H9 (cell line): ENCODE measurements around the gene CCS. TPM values are rescaled to one million over a fixed set of nuclear protein-coding genes. Genes with fewer than 3 reads are reported as not detected.

ENCODE experiments used
- DNase-seq: peaks from one replicate; pipeline ENCODE4 v3.0.0-alpha.2; 2017
- H2AFZ ChIP-seq: one replicate; pipeline ENCODE4 v1.6.1; 2013; ENCODE audit warnings: mild to moderate bottlenecking, low read length, control low read depth, moderate library complexity
- H2AK5ac ChIP-seq: 2 replicates; pipeline ENCODE4 v1.6.1; 2013; ENCODE audit warnings: low read length, control low read depth, mixed read lengths; ENCODE audit not compliant: insufficient read length
- H2BK120ac ChIP-seq: one replicate; pipeline ENCODE4 v1.6.1; 2013; ENCODE audit warnings: low read depth, mild to moderate bottlenecking, low read length, control low read depth, inconsistent platforms; ENCODE audit not compliant: poor library complexity, severe bottlenecking
- H2BK12ac ChIP-seq: 2 replicates; pipeline ENCODE4 v1.6.1; 2013; ENCODE audit warnings: low read length, control low read depth, mixed read lengths, low read depth; ENCODE audit not compliant: insufficient read length
- H2BK15ac ChIP-seq: 2 replicates; pipeline ENCODE4 v1.6.1; 2013; ENCODE audit warnings: low read depth, low read length, control low read depth
- H2BK20ac ChIP-seq: one replicate; pipeline ENCODE4 v1.6.1; 2013; ENCODE audit warnings: low read depth, mild to moderate bottlenecking, low read length, control low read depth, inconsistent platforms; ENCODE audit not compliant: poor library complexity, severe bottlenecking
- H2BK5ac ChIP-seq: 2 replicates; pipeline ENCODE4 v1.6.1; 2013; ENCODE audit warnings: low read length, control low read depth, mixed read lengths; ENCODE audit not compliant: insufficient read length
- H3K14ac ChIP-seq: 2 replicates; pipeline ENCODE4 v1.6.1; 2013; ENCODE audit warnings: low read length, control low read depth; ENCODE audit not compliant: insufficient read depth
- H3K18ac ChIP-seq: 2 replicates; pipeline ENCODE4 v1.6.1; 2013; ENCODE audit warnings: low read depth, mild to moderate bottlenecking, mixed read lengths, low read length, control low read depth; ENCODE audit not compliant: insufficient read length
- H3K23ac ChIP-seq: 2 replicates; pipeline ENCODE4 v1.6.1; 2013; ENCODE audit warnings: low read length, control low read depth, mixed read lengths, low read depth; ENCODE audit not compliant: insufficient read length
- H3K23me2 ChIP-seq: 2 replicates; pipeline ENCODE4 v1.6.1; 2013; ENCODE audit warnings: low read depth, mild to moderate bottlenecking, mixed read lengths, low read length, control low read depth; ENCODE audit not compliant: insufficient read length, poor library complexity, severe bottlenecking
- H3K27ac ChIP-seq: 2 replicates; pipeline ENCODE4 v1.5.1; 2013; ENCODE audit warnings: low read length, control low read depth, mixed read lengths, low read depth; ENCODE audit not compliant: insufficient read length
- H3K27me3 ChIP-seq: 2 replicates; pipeline ENCODE4 v1.6.1; 2013; ENCODE audit warnings: low read length, control low read depth, inconsistent platforms; ENCODE audit not compliant: insufficient read depth
- H3K4ac ChIP-seq: 2 replicates; pipeline ENCODE4 v1.6.1; 2013; ENCODE audit warnings: low read depth, mild to moderate bottlenecking, control low read depth, inconsistent platforms, low read length, moderate library complexity
- H3K4me1 ChIP-seq: 2 replicates; pipeline ENCODE4 v1.6.1; 2013; ENCODE audit warnings: low read length, control low read depth, inconsistent platforms; ENCODE audit not compliant: insufficient read depth
- H3K4me2 ChIP-seq: 2 replicates; pipeline ENCODE4 v1.6.1; 2013; ENCODE audit warnings: low read length, control low read depth, mixed read lengths; ENCODE audit not compliant: insufficient read length, insufficient read depth
- H3K56ac ChIP-seq: 2 replicates; pipeline ENCODE4 v1.6.1; 2013; ENCODE audit warnings: low read depth, mild to moderate bottlenecking, mixed read lengths, low read length, control low read depth; ENCODE audit not compliant: insufficient read length
- H3K79me1 ChIP-seq: 2 replicates; pipeline ENCODE4 v1.6.1; 2013; ENCODE audit warnings: low read depth, mild to moderate bottlenecking, moderate library complexity, low read length, control low read depth, inconsistent platforms; ENCODE audit not compliant: insufficient read depth, poor library complexity, severe bottlenecking
- H3K79me2 ChIP-seq: 2 replicates; pipeline ENCODE4 v1.6.1; 2013; ENCODE audit warnings: low read length, control low read depth, inconsistent platforms; ENCODE audit not compliant: insufficient read depth
- H3K9ac ChIP-seq: 2 replicates; pipeline ENCODE4 v1.6.1; 2013; ENCODE audit warnings: low read length, control low read depth, mixed read lengths; ENCODE audit not compliant: insufficient read length; ENCODE audit errors: extremely low read depth
- H3K9me3 ChIP-seq: one replicate; pipeline ENCODE4 v1.6.1; 2013; ENCODE audit warnings: low read depth, low read length, inconsistent platforms; ENCODE audit not compliant: control insufficient read depth
- H3T11ph ChIP-seq: one replicate; pipeline ENCODE4 v1.6.1; 2013; ENCODE audit warnings: mild to moderate bottlenecking, low read length, control low read depth, inconsistent platforms
- H4K20me1 ChIP-seq: one replicate; pipeline ENCODE4 v1.6.1; 2013; ENCODE audit not compliant: control insufficient read depth, insufficient read length, insufficient read depth
- H4K5ac ChIP-seq: 2 replicates; pipeline ENCODE4 v1.6.1; 2013; ENCODE audit warnings: low read depth, mild to moderate bottlenecking, mixed read lengths, low read length, control low read depth; ENCODE audit not compliant: insufficient read length
- H4K8ac ChIP-seq: replicated peaks from 2 replicates; pipeline ENCODE4 v1.6.1; 2013; ENCODE audit warnings: low read length, control low read depth, mixed read lengths, low read depth; ENCODE audit not compliant: insufficient read length
- H4K91ac ChIP-seq: 2 replicates; pipeline ENCODE4 v1.6.1; 2013; ENCODE audit warnings: low read depth, mild to moderate bottlenecking, moderate library complexity, mixed read lengths, low read length, control low read depth; ENCODE audit not compliant: insufficient read length
- H3K27ac Mint-ChIP-seq, 3 experiments: 2 replicates in 2 of 3; 3 replicates in 1 of 3; pipeline ENCODE4 v1.8.0; 2020 to 2021; ENCODE audit warnings: mixed read lengths in 3 of 3, mild to moderate bottlenecking in 1 of 3, moderate library complexity in 1 of 3
- H3K27me3 Mint-ChIP-seq: 2 replicates; pipeline ENCODE4 v1.8.0; 2021; ENCODE audit warnings: low read depth, mild to moderate bottlenecking, moderate library complexity, mixed read lengths
- H3K36me3 Mint-ChIP-seq, 3 experiments: 2 replicates in 2 of 3; 3 replicates in 1 of 3; pipeline ENCODE4 v1.8.0; 2020 to 2021; ENCODE audit warnings: low read depth in 3 of 3, mixed read lengths in 3 of 3; ENCODE audit not compliant: insufficient read depth in 1 of 3
- H3K4me1 Mint-ChIP-seq, 2 experiments: 2 replicates each; pipeline ENCODE4 v1.8.0; 2020; ENCODE audit warnings: mixed read lengths in 2 of 2
- H3K4me3 Mint-ChIP-seq, 2 experiments: 2 replicates in 1 of 2; 3 replicates in 1 of 2; pipeline ENCODE4 v1.8.0; 2020 to 2021; ENCODE audit warnings: mild to moderate bottlenecking in 2 of 2, mixed read lengths in 2 of 2, moderate library complexity in 1 of 2
- H3K9me3 Mint-ChIP-seq, 2 experiments: 2 replicates in 1 of 2; 3 replicates in 1 of 2; pipeline ENCODE4 v1.8.0; 2020; ENCODE audit warnings: mild to moderate bottlenecking in 2 of 2, mixed read lengths in 2 of 2, moderate library complexity in 1 of 2
- CTCF ChIP-seq: fragments of 200-600 bp; sonication (generic); conservative IDR thresholded peaks from 3 replicates; pipeline ENCODE4 v1.8.0; 2021; ENCODE audit warnings: antibody characterized with exemption, mild to moderate bottlenecking
- WGBS: extraction: QIAGEN DNeasy Blood & Tissue Kit; methylation state at CpG from one replicate; pipeline ENCODE4 v1.1.7; 2013; ENCODE audit warnings: missing lambda C conversion rate, low lambda C conversion rate, mixed read lengths; ENCODE audit not compliant: insufficient read length; ENCODE audit errors: extremely low coverage; 5-methylcytosine and 5-hydroxymethylcytosine counted together
- total RNA-seq: library from RNA; stranded (reverse); gene quantifications from 2 replicates; pipeline ENCODE4 v1.2.1, GENCODE V29; 2021

Gene CCS
- total RNA-seq, 1 experiment from 2014 or later: 61.1 TPM

- no peak overlapping the region for H3K27ac ChIP-seq
- peaks cover 3 to 36% (median 24%) of the 10 kb centered on the region in 3 experiments for H3K36me3 Mint-ChIP-seq
- no peak overlapping the region for H3K4ac ChIP-seq
- no peak overlapping the region for H3K56ac ChIP-seq
- H3K23ac ChIP-seq: no peak overlapping the region
- no peaks in the 10 kb centered on the region for H3K79me2 ChIP-seq
- H3K9me3 ChIP-seq: no peaks in the 10 kb centered on the region
- peaks cover 11% of the 10 kb centered on the region for H3K4me1 ChIP-seq
- H3K9me3 Mint-ChIP-seq: peaks cover 3 to 4% of the 10 kb centered on the region in 2 experiments; a peak in 2 of 5 replicates
- no peak overlapping the region for H2BK15ac ChIP-seq
- no peak overlapping the region for H2BK120ac ChIP-seq
- no peak overlapping the region for H2BK5ac ChIP-seq
- H3K14ac ChIP-seq: no peak overlapping the region
- peaks cover 24 to 28% of the 10 kb centered on the region in 2 experiments for H3K4me1 Mint-ChIP-seq
- no peaks in the 10 kb centered on the region for H4K20me1 ChIP-seq
- no peaks in the 10 kb centered on the region for H3K23me2 ChIP-seq
- H2AK5ac ChIP-seq: no peak overlapping the region
- DNase-seq: no peak
- no peak overlapping the region for H3K4me3 Mint-ChIP-seq
- H4K5ac ChIP-seq: no peak overlapping the region
- no peak overlapping the region for H3T11ph ChIP-seq
- H3K27me3 ChIP-seq: no peaks in the 10 kb centered on the region
- H3K9ac ChIP-seq: no peak overlapping the region
- no peak overlapping the region for H3K18ac ChIP-seq
- no peak overlapping the region for H3K4me2 ChIP-seq
- H2BK20ac ChIP-seq: no peak overlapping the region
- no peak overlapping the region for H4K8ac ChIP-seq
- H4K91ac ChIP-seq: no peak overlapping the region
- no peak for TF ChIP-seq CTCF
- H3K27ac Mint-ChIP-seq: peak overlapping the region in 1 of 3 experiments; percentile 33; a peak in 3 of 7 replicates
- no peak overlapping the region for H2BK12ac ChIP-seq
- WGBS: no CpG with 5 or more reads among the region's 8 CpGs
- H2AFZ ChIP-seq: no peak overlapping the region
- H3K27me3 Mint-ChIP-seq: peaks cover 2% of the 10 kb centered on the region
- H3K79me1 ChIP-seq: no peaks in the 10 kb centered on the region
Observed at GRCh38 chr11:66566221-66566620, 26.8 kb upstream of the CCS start.
